Measurements from ENCODE around the gene TRIM28. TPM values are rescaled to one million over a fixed set of nuclear protein-coding genes. Genes with fewer than 3 reads are reported as not detected.
A peak's percentile ranks its signal among the peaks of the same experiment; 100 is the strongest.

Gene TRIM28
- total RNA-seq, 2 experiments from 2014 or later = 475 to 483 TPM

GRCh38 chr19:58560007-58560887 lies 16.4 kb downstream of the TRIM28 start:
- Mint-ChIP-seq H3K9me3 (no peaks in the 10 kb centered on the region), H3K4me1 (ENCODE audit: low read depth) (peaks cover 59% of the 10 kb centered on the region), H3K36me3 (ENCODE audit: low read depth) (peaks cover 33% of the 10 kb centered on the region), H3K27me3 (ENCODE audit: low read depth) (no peaks in the 10 kb centered on the region), H3K4me3 (peak overlapping the region; percentile 90), H3K27ac (peak overlapping the region; percentile 100)
- CTCF ChIA-PET = interaction anchor here (0.6 to 1.6 kb wide), 3 partner anchors 21 to 43 kb away, joined by 3 to 4 read pairs (median 4); partner anchors contain the start of gene ZBTB45
- intact Hi-C loops (cut with micrococcal nuclease) = no loop called here
- DNase-seq = no peak

GRCh38 chr19:58560921-58561320 lies 17.1 kb downstream of the TRIM28 start:
- intact Hi-C loops (cut with micrococcal nuclease) = no loop called here

DNA sequence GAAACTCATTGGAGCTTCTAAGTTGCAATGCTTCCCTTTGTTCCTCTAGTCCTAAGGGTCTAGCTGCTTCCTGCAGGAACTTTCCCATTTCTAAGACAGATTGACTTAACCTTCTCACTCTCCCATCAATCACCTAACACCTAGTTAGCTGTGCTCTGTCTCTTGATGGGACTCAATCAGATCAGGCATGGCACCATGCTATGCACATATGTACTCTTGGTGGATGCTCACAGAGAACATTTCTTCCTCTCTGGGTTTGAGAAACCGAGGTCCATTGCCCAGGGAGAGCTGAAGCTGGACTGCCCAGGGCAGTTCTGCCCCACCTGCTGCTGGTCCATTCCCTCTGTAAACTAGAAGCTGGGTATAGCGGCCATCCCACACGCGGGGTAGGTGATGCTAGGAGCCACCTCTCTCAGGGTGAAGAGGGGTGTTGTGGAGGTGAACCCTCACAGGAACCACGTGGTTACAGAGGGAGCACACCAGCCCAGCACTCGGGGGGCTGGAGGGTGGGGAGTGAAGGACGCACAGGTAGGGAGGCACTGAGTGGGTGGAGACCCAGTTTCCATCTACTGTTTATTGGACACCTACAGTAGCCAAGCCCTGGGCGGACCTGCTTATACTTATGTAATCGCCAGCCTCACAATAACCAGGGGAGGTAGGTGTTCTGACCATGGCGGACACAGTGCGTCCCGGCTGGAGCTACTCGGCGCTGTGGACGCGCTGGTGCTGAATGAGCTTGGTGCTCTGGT lies 17.7 kb downstream of the TRIM28 start:
- Mint-ChIP-seq H3K36me3 (ENCODE audit: low read depth) (peaks cover 26% of the 10 kb centered on the region), H3K27ac (no peak overlapping the region), H3K27me3 (ENCODE audit: low read depth) (no peaks in the 10 kb centered on the region), H3K4me1 (ENCODE audit: low read depth) (peaks cover 50% of the 10 kb centered on the region), H3K9me3 (no peaks in the 10 kb centered on the region), H3K4me3 (peak overlapping the region; percentile 74)
- no peak for DNase-seq
- intact Hi-C loops (cut with micrococcal nuclease) = no loop called here
- CTCF ChIA-PET = interaction anchor here (1.0 to 1.7 kb wide), 3 partner anchors 20 to 44 kb away, joined by 3 to 9 read pairs (median 4); partner anchors contain the start of gene ZBTB45

More at GRCh38 chr19:58560921-58561320, 17.1 kb downstream of the TRIM28 start:
- peak overlapping the region; percentile 90 for H3K4me3 Mint-ChIP-seq
- H3K27me3 Mint-ChIP-seq (ENCODE audit: low read depth) = no peaks in the 10 kb centered on the region
- no peak for DNase-seq
- CTCF ChIA-PET = interaction anchor here (1.0 to 1.7 kb wide), 3 partner anchors 20 to 43 kb away, joined by 3 to 9 read pairs (median 4); partner anchors contain the start of gene ZBTB45
- H3K36me3 Mint-ChIP-seq (ENCODE audit: low read depth) = peaks cover 30% of the 10 kb centered on the region
- no peaks in the 10 kb centered on the region for H3K9me3 Mint-ChIP-seq
- H3K4me1 Mint-ChIP-seq (ENCODE audit: low read depth) = peaks cover 56% of the 10 kb centered on the region
- H3K27ac Mint-ChIP-seq = no peak overlapping the region

DNA sequence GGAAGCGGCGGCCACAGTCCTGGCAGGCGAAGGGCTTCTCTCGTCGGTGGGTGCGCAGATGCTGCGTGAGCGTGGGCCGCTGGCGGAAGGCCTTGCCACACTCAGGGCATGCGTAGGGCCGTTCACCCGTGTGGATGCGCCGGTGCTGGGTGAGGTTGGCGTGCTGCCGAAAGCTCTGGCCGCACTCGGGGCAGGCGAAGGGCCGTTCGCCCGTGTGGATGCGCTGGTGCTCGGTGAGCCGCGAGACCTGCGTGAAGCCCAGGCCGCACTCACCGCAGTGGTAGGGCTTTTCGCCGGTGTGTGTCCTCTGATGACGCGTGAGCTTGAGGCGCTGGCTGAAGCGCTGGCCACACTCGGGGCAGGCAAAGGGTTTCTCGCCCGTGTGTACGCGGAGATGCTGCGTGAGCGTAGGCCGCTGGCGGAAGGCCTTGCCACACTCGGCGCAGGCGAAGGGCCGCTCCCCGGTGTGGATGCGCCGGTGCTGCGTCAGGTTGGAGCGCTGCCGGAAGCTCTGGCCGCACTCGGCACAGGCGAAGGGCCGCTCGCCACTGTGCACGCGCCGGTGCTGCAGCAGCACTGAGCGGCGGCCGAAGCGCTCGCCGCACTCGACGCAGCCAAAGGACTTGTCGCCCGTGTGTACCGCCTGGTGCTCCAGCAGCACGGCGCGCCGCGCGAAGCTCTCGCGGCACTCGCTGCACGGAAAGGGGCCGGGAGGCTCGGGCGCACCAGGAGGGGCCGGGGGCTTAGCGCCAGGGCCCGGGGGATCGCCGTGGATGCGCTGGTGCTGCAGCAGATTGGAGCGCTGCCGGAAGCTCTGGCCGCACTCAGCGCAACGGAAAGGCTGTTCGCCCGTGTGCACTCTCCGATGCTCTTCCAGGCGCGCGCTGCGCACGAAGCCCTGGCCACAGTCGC lies 18.5 kb downstream of the TRIM28 start:
- peak overlapping the region; percentile 74 for H3K4me3 Mint-ChIP-seq
- peak overlapping the region; percentile 30 for H3K27ac Mint-ChIP-seq
- H3K27me3 Mint-ChIP-seq (ENCODE audit: low read depth) = no peaks in the 10 kb centered on the region

DNA sequence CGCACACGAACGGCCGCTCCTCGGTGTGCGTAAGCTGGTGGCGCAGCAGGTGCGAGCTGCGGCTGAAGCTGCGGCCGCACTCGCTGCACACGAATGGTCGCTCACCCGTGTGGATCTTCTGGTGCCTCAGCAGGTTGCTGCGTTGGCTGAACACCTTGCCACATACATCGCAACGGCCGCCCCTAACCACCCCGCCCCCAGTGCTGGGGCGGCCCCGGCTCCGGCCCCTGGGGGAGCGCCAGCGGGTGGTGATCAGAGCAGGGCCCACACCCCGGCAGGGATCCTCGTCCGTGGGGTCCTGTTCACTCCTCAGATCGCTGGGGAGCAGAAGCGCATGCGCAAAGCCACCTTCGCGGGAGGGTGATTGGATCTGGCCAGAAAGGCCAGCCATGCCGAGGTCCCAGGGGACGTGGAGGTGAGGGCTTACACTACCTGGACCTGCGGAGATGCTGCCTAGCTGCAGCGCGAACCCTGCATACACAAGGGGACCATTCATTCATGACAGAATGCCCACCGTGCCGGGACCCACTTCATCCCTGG lies 19.2 kb downstream of the TRIM28 start:
- Mint-ChIP-seq H3K4me3 (peak overlapping the region; percentile 74), H3K9me3 (no peaks in the 10 kb centered on the region), H3K36me3 (ENCODE audit: low read depth) (peaks cover 19% of the 10 kb centered on the region), H3K4me1 (ENCODE audit: low read depth) (peaks cover 38% of the 10 kb centered on the region), H3K27me3 (ENCODE audit: low read depth) (no peaks in the 10 kb centered on the region), H3K27ac (no peak overlapping the region)
- CTCF ChIA-PET = interaction anchor here (1.4 kb wide), 1 partner anchor 18 kb away, joined by 3 read pairs; no protein-coding TSS in a partner anchor
- intact Hi-C loops (cut with micrococcal nuclease) = loop anchor here (1.0 kb wide), 1 partner anchor 9 kb away; no protein-coding TSS in a partner anchor
- DNase-seq = no peak

More for the DNA sequence above, 18.5 kb downstream of the TRIM28 start:
- intact Hi-C loops (cut with micrococcal nuclease) = loop anchor here (1.0 kb wide), 1 partner anchor 10 kb away; no protein-coding TSS in a partner anchor
- peaks cover 23% of the 10 kb centered on the region for H3K36me3 Mint-ChIP-seq (ENCODE audit: low read depth)
- CTCF ChIA-PET = interaction anchor here (1.4 to 1.7 kb wide), 3 partner anchors 19 to 45 kb away, joined by 3 to 9 read pairs (median 4); partner anchors contain the start of gene ZBTB45
- H3K4me1 Mint-ChIP-seq (ENCODE audit: low read depth) = peaks cover 42% of the 10 kb centered on the region
- no peaks in the 10 kb centered on the region for H3K9me3 Mint-ChIP-seq
- DNase-seq = peak; percentile 48

DNA sequence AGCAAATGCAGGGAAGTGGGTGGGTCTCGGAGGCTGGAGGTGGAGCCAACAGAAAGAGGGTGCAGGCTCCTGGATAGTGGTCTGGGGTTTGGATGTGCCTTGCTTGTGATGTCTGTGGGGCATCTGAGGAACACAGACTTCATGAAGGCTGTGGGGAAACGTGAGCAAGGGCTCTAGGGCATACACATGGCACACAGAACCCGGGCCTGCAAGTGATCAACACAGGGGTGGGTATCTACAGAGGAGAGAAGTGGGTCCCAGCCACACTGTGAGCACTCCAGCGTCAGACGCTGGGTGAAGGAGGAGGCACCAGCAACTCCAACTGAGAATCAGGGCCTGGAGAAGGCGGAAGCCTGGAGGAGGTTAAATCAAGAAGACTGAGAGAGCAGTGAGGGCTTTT lies 20.0 kb downstream of the TRIM28 start:
- peaks cover 41% of the 10 kb centered on the region for H3K4me1 Mint-ChIP-seq (ENCODE audit: low read depth)
- H3K36me3 Mint-ChIP-seq (ENCODE audit: low read depth) = peaks cover 22% of the 10 kb centered on the region
- peak overlapping the region; percentile 4 for H3K4me3 Mint-ChIP-seq
- intact Hi-C loops (cut with micrococcal nuclease) = loop anchor here (1.0 kb wide), 1 partner anchor 8 kb away; no protein-coding TSS in a partner anchor
- H3K27ac Mint-ChIP-seq = no peak overlapping the region
- no peak for DNase-seq
- CTCF ChIA-PET = no interaction called here
- no peaks in the 10 kb centered on the region for H3K27me3 Mint-ChIP-seq (ENCODE audit: low read depth)
- H3K9me3 Mint-ChIP-seq = no peaks in the 10 kb centered on the region

GRCh38 chr19:58566989-58567388 lies 23.1 kb downstream of the TRIM28 start:
- CTCF ChIA-PET = interaction anchor here (1.0 kb wide), 1 partner anchor 20 kb away, joined by 3 read pairs; no protein-coding TSS in a partner anchor
- intact Hi-C loops (cut with micrococcal nuclease) = no loop called here
- H3K27ac Mint-ChIP-seq = no peak overlapping the region
- peak; percentile 0 for DNase-seq
- no peaks in the 10 kb centered on the region for H3K9me3 Mint-ChIP-seq
- no peak overlapping the region for H3K4me3 Mint-ChIP-seq
- H3K27me3 Mint-ChIP-seq (ENCODE audit: low read depth) = no peaks in the 10 kb centered on the region
- H3K4me1 Mint-ChIP-seq (ENCODE audit: low read depth) = peaks cover 27% of the 10 kb centered on the region
- H3K36me3 Mint-ChIP-seq (ENCODE audit: low read depth) = peaks cover 25% of the 10 kb centered on the region

DNA sequence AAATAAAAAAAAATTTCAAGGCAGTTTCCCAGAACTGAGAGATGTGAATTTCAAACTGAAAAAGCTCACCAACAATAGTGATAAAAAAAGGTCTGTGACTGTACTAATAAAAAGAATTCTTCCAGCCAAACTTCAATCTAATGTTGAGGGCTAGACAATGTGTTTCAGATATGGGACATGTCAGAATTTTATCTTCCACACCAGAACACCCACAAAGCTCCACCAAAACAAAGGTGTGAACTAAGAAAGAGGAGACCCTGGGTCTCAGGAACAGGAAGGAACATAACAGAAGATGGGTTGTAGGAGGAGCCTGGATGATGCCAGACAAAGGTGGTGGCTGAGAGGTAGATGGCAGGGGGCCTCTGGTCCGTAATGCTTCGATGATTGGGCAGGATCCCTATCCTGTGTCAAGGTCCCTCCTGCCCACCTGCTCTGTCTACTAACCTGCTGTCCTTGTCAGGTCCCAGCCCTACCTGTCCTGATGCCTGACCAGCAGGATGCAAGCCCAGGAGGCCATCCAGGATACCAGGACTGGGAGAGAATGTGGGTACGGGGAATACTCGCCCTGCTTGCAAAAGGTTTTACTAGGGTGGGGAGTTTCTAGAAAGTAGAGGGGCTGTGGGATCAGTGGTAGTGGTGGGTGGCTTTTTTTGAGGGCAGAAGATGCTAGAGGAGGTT lies 24.7 kb downstream of the TRIM28 start:
- no peaks in the 10 kb centered on the region for H3K9me3 Mint-ChIP-seq

GRCh38 chr19:58569191-58569942 lies 25.5 kb downstream of the TRIM28 start:
- CTCF ChIA-PET = no interaction called here
- Mint-ChIP-seq H3K27me3 (ENCODE audit: low read depth) (no peaks in the 10 kb centered on the region), H3K36me3 (ENCODE audit: low read depth) (peaks cover 23% of the 10 kb centered on the region), H3K4me1 (ENCODE audit: low read depth) (peaks cover 26% of the 10 kb centered on the region), H3K4me3 (no peak overlapping the region), H3K27ac (no peak overlapping the region), H3K9me3 (no peaks in the 10 kb centered on the region)
- intact Hi-C loops (cut with micrococcal nuclease) = no loop called here
- no peak for DNase-seq

More for the DNA sequence above, 24.7 kb downstream of the TRIM28 start:
- CTCF ChIA-PET = no interaction called here
- H3K4me3 Mint-ChIP-seq = no peak overlapping the region
- peaks cover 24% of the 10 kb centered on the region for H3K36me3 Mint-ChIP-seq (ENCODE audit: low read depth)
- intact Hi-C loops (cut with micrococcal nuclease) = no loop called here
- H3K27me3 Mint-ChIP-seq (ENCODE audit: low read depth) = no peaks in the 10 kb centered on the region
- DNase-seq = peak; percentile 4
- H3K27ac Mint-ChIP-seq = no peak overlapping the region
- peaks cover 24% of the 10 kb centered on the region for H3K4me1 Mint-ChIP-seq (ENCODE audit: low read depth)

DNA sequence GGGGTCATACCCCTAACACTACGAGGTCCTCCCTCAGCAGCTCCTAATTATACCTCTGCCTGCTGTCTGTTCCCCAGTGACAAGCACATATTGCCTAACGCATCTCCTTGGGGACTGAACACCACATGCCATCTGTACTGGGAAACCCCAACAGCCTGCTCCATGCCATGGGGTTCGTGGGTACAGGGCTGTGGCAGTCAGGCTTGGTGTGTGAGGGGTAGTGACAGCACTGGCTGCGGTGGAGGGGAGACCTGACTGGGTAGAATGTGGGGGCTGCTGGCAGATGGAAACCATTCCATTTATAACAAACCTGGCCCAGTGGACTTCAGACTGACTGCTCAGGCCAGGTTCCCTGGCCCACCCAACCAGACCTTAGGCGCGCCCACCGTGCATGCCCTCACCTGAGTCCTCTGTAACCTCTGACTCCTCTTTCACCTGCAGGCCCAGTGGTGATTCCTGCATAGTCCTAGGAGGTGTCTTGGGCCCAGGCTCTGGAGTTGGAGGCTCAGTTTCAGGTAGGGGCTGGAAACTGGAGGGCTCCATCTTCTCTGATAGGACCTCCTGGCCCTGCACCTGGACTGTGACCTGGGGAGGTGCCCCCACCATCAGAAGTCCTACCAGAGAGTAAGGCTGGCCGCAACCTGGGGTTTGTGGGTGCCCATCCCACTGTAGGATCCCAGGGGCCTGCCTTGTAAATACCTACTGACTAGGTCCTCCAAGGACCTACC lies 26.2 kb downstream of the TRIM28 start:
- H3K4me1 Mint-ChIP-seq (ENCODE audit: low read depth) = peaks cover 26% of the 10 kb centered on the region
- no peaks in the 10 kb centered on the region for H3K27me3 Mint-ChIP-seq (ENCODE audit: low read depth)
- no peak overlapping the region for H3K4me3 Mint-ChIP-seq
- CTCF ChIA-PET = no interaction called here
- DNase-seq = peak; percentile 2
- no peaks in the 10 kb centered on the region for H3K9me3 Mint-ChIP-seq
- H3K36me3 Mint-ChIP-seq (ENCODE audit: low read depth) = peaks cover 22% of the 10 kb centered on the region
- intact Hi-C loops (cut with micrococcal nuclease) = no loop called here
- H3K27ac Mint-ChIP-seq = no peak overlapping the region

Data from activated naive CD4-positive, alpha-beta T cell treated with anti-CD3 and anti-CD28 coated beads for 36 hours (primary cell).